ENCODE results near the gene FAM20A.

FAM20A gene

GRCh38 chr17:68608515-68609130, 7.5 kb upstream of the FAM20A start:
- no peak for DNase-seq

GRCh38 chr17:68606451-68607307, 5.5 kb upstream of the FAM20A start:
- DNase-seq: no peak

GRCh38 chr17:68605914-68606313, 4.7 kb upstream of the FAM20A start:
- DNase-seq: no peak

- no peak for DNase-seq
Observed at GRCh38 chr17:68603656-68604055, 2.5 kb upstream of the FAM20A start.

- no peak for DNase-seq
Observed at GRCh38 chr17:68603027-68603426, 1.9 kb upstream of the FAM20A start.

- DNase-seq: no peak
Observed at GRCh38 chr17:68602289-68602688, 1.1 kb upstream of the FAM20A start.

GRCh38 chr17:68601565-68602288, 560 bp upstream of the FAM20A start:
- no peak for DNase-seq

- DNase-seq: peak; percentile 93
Observed at GRCh38 chr17:68600067-68600930, 868 bp downstream of the FAM20A start.

- no peak for DNase-seq
Observed at GRCh38 chr17:68599552-68600066, 1.6 kb downstream of the FAM20A start.

GRCh38 chr17:68599091-68599490, 2.1 kb downstream of the FAM20A start:
- peak; percentile 43 for DNase-seq

- DNase-seq: no peak
Observed at GRCh38 chr17:68598545-68598961, 2.6 kb downstream of the FAM20A start.

GRCh38 chr17:68598074-68598473, 3.1 kb downstream of the FAM20A start:
- peak; percentile 51 for DNase-seq

- peak; percentile 49 for DNase-seq
Observed at GRCh38 chr17:68596411-68596945, 4.7 kb downstream of the FAM20A start.

- no peak for DNase-seq
Observed at GRCh38 chr17:68595986-68596385, 5.2 kb downstream of the FAM20A start.

GRCh38 chr17:68595496-68595895, 5.7 kb downstream of the FAM20A start:
- peak; percentile 40 for DNase-seq

- DNase-seq: no peak
Observed at GRCh38 chr17:68594552-68594951, 6.6 kb downstream of the FAM20A start.

GRCh38 chr17:68592682-68593641, 8.2 kb downstream of the FAM20A start:
- no peak for DNase-seq

- DNase-seq: no peak
Observed at GRCh38 chr17:68592009-68592408, 9.2 kb downstream of the FAM20A start.

GRCh38 chr17:68591583-68591982, 9.6 kb downstream of the FAM20A start:
- DNase-seq: peak; percentile 58

- DNase-seq: peak; percentile 37
Observed at GRCh38 chr17:68589086-68589485, 12.1 kb downstream of the FAM20A start.

- no peak for DNase-seq
Observed at GRCh38 chr17:68588362-68588761, 12.8 kb downstream of the FAM20A start.

Measured in islet precursor cell (in vitro differentiated cells).